ENCODE data around the gene CPEB4.

Gene CPEB4

GRCh38 chr5:173848986-173849596 lies 39.1 kb upstream of the CPEB4 start:
- Histone ChIP-seq H2BK15ac (ENCODE audit: low read depth, poor library complexity, severe bottlenecking) (no peak overlapping the region), H3K79me1 (replicated peaks; ENCODE audit: low read length, poor library complexity, severe bottlenecking) (no peaks in the 10 kb centered on the region), H2BK120ac (ENCODE audit: low read depth, low read length) (no peak overlapping the region), H3K36me3 (ENCODE audit: control insufficient read depth in 1 of 2, insufficient read depth in 2 of 2, low read depth in 1 of 2, low read length in 2 of 2) (no peaks in the 10 kb centered on the region), H2BK5ac (ENCODE audit: low read depth, low read length, poor library complexity, severe bottlenecking) (no peak overlapping the region), H4K91ac (ENCODE audit: low read length) (no peak overlapping the region), H4K8ac (ENCODE audit: low read length) (no peak overlapping the region), H3K9ac (ENCODE audit: low read length) (no peak overlapping the region), H3K4ac (ENCODE audit: low read depth in 1 of 2, low read length in 2 of 2) (no peak overlapping the region), H3K27me3 (ENCODE audit: control insufficient read depth in 1 of 2, insufficient read depth in 1 of 2, low read length in 2 of 2) (peaks cover 0 to 3% of the 10 kb centered on the region in 2 experiments), H3K27ac (ENCODE audit: low read length, poor library complexity, severe bottlenecking) (no peak overlapping the region), H2AK5ac (ENCODE audit: low read length, severe bottlenecking) (no peak overlapping the region), H3K23ac (ENCODE audit: low read length in 2 of 2) (no peak overlapping the region), H3K4me1 (ENCODE audit: control insufficient read depth, insufficient read depth, low read depth, low read length) (no peaks in the 10 kb centered on the region), H2AFZ (ENCODE audit: low read depth, low read length) (no peak overlapping the region), H2BK12ac (ENCODE audit: low read length in 2 of 2) (no peak overlapping the region), H3K9me3 (ENCODE audit: control insufficient read depth, low read length) (peaks cover 24% of the 10 kb centered on the region), H3K4me3 (ENCODE audit: insufficient read depth in 1 of 2, low read depth in 1 of 2, low read length in 2 of 2) (no peak overlapping the region), H3K14ac (ENCODE audit: low read length in 2 of 2) (no peak overlapping the region), H3K18ac (ENCODE audit: low read depth in 1 of 2, low read length in 2 of 2) (no peak overlapping the region), H3K4me2 (ENCODE audit: low read length, poor library complexity, severe bottlenecking) (no peak overlapping the region)
- DNase-seq: no peak
- 83% methylated on average over 1 of the region's 2 CpGs for WGBS

GRCh38 chr5:173849908-173850307 lies 38.2 kb upstream of the CPEB4 start:
- Histone ChIP-seq H2BK12ac (ENCODE audit: low read length in 2 of 2) (no peak overlapping the region), H2AFZ (ENCODE audit: low read depth, low read length) (no peak overlapping the region), H3K14ac (ENCODE audit: low read length in 2 of 2) (no peak overlapping the region), H3K36me3 (ENCODE audit: control insufficient read depth in 1 of 2, insufficient read depth in 2 of 2, low read depth in 1 of 2, low read length in 2 of 2) (no peaks in the 10 kb centered on the region), H4K91ac (ENCODE audit: low read length) (no peak overlapping the region), H3K4me1 (ENCODE audit: control insufficient read depth, insufficient read depth, low read depth, low read length) (no peaks in the 10 kb centered on the region), H2BK15ac (ENCODE audit: low read depth, poor library complexity, severe bottlenecking) (no peak overlapping the region), H2BK120ac (ENCODE audit: low read depth, low read length) (no peak overlapping the region), H3K4ac (ENCODE audit: low read depth in 1 of 2, low read length in 2 of 2) (no peak overlapping the region), H2BK5ac (ENCODE audit: low read depth, low read length, poor library complexity, severe bottlenecking) (no peak overlapping the region), H2AK5ac (ENCODE audit: low read length, severe bottlenecking) (no peak overlapping the region), H3K9ac (ENCODE audit: low read length) (no peak overlapping the region), H3K23ac (ENCODE audit: low read length in 2 of 2) (no peak overlapping the region), H3K27ac (ENCODE audit: low read length, poor library complexity, severe bottlenecking) (no peak overlapping the region), H3K4me2 (ENCODE audit: low read length, poor library complexity, severe bottlenecking) (no peak overlapping the region), H4K8ac (ENCODE audit: low read length) (no peak overlapping the region), H3K27me3 (ENCODE audit: control insufficient read depth in 1 of 2, insufficient read depth in 1 of 2, low read length in 2 of 2) (peaks cover 0 to 3% of the 10 kb centered on the region in 2 experiments), H3K4me3 (ENCODE audit: insufficient read depth in 1 of 2, low read depth in 1 of 2, low read length in 2 of 2) (no peak overlapping the region), H3K79me1 (replicated peaks; ENCODE audit: low read length, poor library complexity, severe bottlenecking) (no peaks in the 10 kb centered on the region), H3K18ac (ENCODE audit: low read depth in 1 of 2, low read length in 2 of 2) (no peak overlapping the region), H3K9me3 (ENCODE audit: control insufficient read depth, low read length) (peaks cover 24% of the 10 kb centered on the region)
- WGBS: 93% methylated on average over 3 of the region's 4 CpGs
- no peak for DNase-seq

- Histone ChIP-seq H2AK5ac (ENCODE audit: low read length, severe bottlenecking) (no peak overlapping the region), H3K4me3 (ENCODE audit: insufficient read depth in 1 of 2, low read depth in 1 of 2, low read length in 2 of 2) (no peak overlapping the region), H4K8ac (ENCODE audit: low read length) (no peak overlapping the region), H3K4ac (ENCODE audit: low read depth in 1 of 2, low read length in 2 of 2) (no peak overlapping the region), H3K18ac (ENCODE audit: low read depth in 1 of 2, low read length in 2 of 2) (no peak overlapping the region), H4K91ac (ENCODE audit: low read length) (no peak overlapping the region), H3K4me1 (ENCODE audit: control insufficient read depth, insufficient read depth, low read depth, low read length) (peaks cover under 1% of the 10 kb centered on the region), H3K9ac (ENCODE audit: low read length) (no peak overlapping the region), H2BK5ac (ENCODE audit: low read depth, low read length, poor library complexity, severe bottlenecking) (no peak overlapping the region), H3K9me3 (ENCODE audit: control insufficient read depth, low read length) (peaks cover 23% of the 10 kb centered on the region), H2AFZ (ENCODE audit: low read depth, low read length) (no peak overlapping the region), H2BK15ac (ENCODE audit: low read depth, poor library complexity, severe bottlenecking) (no peak overlapping the region), H3K23ac (ENCODE audit: low read length in 2 of 2) (no peak overlapping the region), H2BK120ac (ENCODE audit: low read depth, low read length) (no peak overlapping the region), H3K27ac (ENCODE audit: low read length, poor library complexity, severe bottlenecking) (no peak overlapping the region), H3K4me2 (ENCODE audit: low read length, poor library complexity, severe bottlenecking) (no peak overlapping the region), H3K36me3 (ENCODE audit: control insufficient read depth in 1 of 2, insufficient read depth in 2 of 2, low read depth in 1 of 2, low read length in 2 of 2) (no peaks in the 10 kb centered on the region), H3K14ac (ENCODE audit: low read length in 2 of 2) (no peak overlapping the region), H3K79me1 (replicated peaks; ENCODE audit: low read length, poor library complexity, severe bottlenecking) (no peaks in the 10 kb centered on the region), H3K27me3 (ENCODE audit: control insufficient read depth in 1 of 2, insufficient read depth in 1 of 2, low read length in 2 of 2) (peaks cover 0 to 3% of the 10 kb centered on the region in 2 experiments), H2BK12ac (ENCODE audit: low read length in 2 of 2) (no peak overlapping the region)
- no peak for DNase-seq
- WGBS: 77% methylated on average over 6 of the region's 6 CpGs
Measured at GRCh38 chr5:173850659-173851058, 37.5 kb upstream of the CPEB4 start.

- Histone ChIP-seq H3K4me3 (ENCODE audit: insufficient read depth in 1 of 2, low read depth in 1 of 2, low read length in 2 of 2) (no peak overlapping the region), H3K79me1 (replicated peaks; ENCODE audit: low read length, poor library complexity, severe bottlenecking) (no peaks in the 10 kb centered on the region), H3K9ac (ENCODE audit: low read length) (no peak overlapping the region), H3K4ac (ENCODE audit: low read depth in 1 of 2, low read length in 2 of 2) (no peak overlapping the region), H3K9me3 (ENCODE audit: control insufficient read depth, low read length) (peaks cover 21% of the 10 kb centered on the region), H3K4me1 (ENCODE audit: control insufficient read depth, insufficient read depth, low read depth, low read length) (peaks cover 2% of the 10 kb centered on the region), H3K27me3 (ENCODE audit: control insufficient read depth in 1 of 2, insufficient read depth in 1 of 2, low read length in 2 of 2) (peaks cover 0 to 3% of the 10 kb centered on the region in 2 experiments), H3K27ac (ENCODE audit: low read length, poor library complexity, severe bottlenecking) (no peak overlapping the region), H2AK5ac (ENCODE audit: low read length, severe bottlenecking) (no peak overlapping the region), H3K18ac (ENCODE audit: low read depth in 1 of 2, low read length in 2 of 2) (no peak overlapping the region), H3K14ac (ENCODE audit: low read length in 2 of 2) (no peak overlapping the region), H3K4me2 (ENCODE audit: low read length, poor library complexity, severe bottlenecking) (no peak overlapping the region), H2BK120ac (ENCODE audit: low read depth, low read length) (no peak overlapping the region), H2BK15ac (ENCODE audit: low read depth, poor library complexity, severe bottlenecking) (no peak overlapping the region), H3K23ac (ENCODE audit: low read length in 2 of 2) (no peak overlapping the region), H2BK5ac (ENCODE audit: low read depth, low read length, poor library complexity, severe bottlenecking) (no peak overlapping the region), H4K8ac (ENCODE audit: low read length) (no peak overlapping the region), H2BK12ac (ENCODE audit: low read length in 2 of 2) (no peak overlapping the region), H3K36me3 (ENCODE audit: control insufficient read depth in 1 of 2, insufficient read depth in 2 of 2, low read depth in 1 of 2, low read length in 2 of 2) (no peaks in the 10 kb centered on the region), H4K91ac (ENCODE audit: low read length) (no peak overlapping the region), H2AFZ (ENCODE audit: low read depth, low read length) (no peak overlapping the region)
- DNase-seq: no peak
- WGBS: 81% methylated on average over 10 of the region's 10 CpGs
Measured at GRCh38 chr5:173851595-173852243, 36.4 kb upstream of the CPEB4 start.
